GM18873 (cell line): ENCODE measurements around the gene APBA2.

Experiments used
- ATAC-seq: cut with Tn5 transposase; IDR thresholded peaks from one replicate; pipeline ENCODE4 v1.9.1; 2021; ENCODE audit warnings: mild to moderate bottlenecking, moderate library complexity, moderate number of reproducible peaks; ENCODE audit not compliant: unreplicated experiment, low FRiP score

APBA2 gene

DNA sequence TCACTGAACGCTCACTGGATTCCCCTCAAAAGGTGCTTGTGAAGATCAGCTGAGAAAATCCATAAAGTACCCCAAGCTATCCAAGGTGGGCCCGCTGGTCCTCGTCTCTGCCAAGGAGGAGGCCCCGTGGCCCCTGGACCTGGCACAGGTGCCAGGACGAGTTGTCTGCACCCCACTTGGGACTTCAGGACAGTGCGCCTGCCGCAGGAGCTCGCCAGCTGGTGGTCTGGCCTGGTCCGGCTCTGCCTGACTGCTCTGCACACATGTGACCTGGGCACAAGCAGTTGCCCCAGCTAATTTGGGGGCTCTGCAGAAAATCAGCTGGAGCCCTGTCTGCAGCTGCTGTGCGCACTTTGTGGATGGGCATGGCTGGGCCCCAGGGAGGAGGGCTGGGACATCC lies 224.0 kb downstream of the APBA2 start:
- no peak for ATAC-seq

DNA sequence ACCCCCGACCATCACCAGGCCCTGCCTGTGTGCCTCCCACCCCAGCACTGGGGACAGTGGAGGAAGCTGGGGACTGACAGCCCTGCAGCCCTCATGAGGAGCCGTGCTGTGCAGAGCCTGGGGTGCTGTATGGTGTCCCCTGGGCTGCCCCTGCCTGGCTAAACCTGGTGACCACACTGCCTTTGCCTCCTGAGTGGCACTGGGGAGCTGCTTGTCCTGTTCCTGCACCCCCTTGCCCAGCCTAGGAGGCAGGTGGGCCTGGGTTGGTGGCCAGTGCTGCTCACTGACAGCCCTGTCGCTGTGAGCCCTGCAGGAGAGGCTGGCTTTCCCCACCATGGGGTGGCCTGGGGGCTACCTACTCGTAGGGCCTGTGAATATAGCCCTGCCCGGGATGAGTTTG lies 224.4 kb downstream of the APBA2 start:
- ATAC-seq, result no peak

DNA sequence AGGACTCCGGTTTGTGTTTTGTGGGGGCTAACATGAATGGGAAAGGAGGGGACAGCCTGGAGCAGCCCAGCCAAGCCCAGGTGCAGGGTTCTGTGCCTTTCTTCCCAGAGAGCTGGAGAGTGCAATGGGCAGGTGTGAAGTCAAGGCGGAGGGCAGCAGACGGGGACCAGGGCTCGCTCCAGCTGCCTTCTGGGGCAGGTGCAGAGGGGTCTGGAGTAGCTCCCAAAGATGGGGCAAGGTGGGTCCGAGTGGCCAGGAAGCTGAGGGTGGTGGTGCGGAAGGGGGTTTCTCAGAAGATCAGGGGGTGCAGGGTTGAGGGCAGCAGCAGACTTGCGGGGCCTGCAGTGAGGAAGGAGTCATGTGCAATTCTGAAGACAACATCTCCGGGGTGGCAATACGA lies 225.0 kb downstream of the APBA2 start:
- ATAC-seq, result no peak

DNA sequence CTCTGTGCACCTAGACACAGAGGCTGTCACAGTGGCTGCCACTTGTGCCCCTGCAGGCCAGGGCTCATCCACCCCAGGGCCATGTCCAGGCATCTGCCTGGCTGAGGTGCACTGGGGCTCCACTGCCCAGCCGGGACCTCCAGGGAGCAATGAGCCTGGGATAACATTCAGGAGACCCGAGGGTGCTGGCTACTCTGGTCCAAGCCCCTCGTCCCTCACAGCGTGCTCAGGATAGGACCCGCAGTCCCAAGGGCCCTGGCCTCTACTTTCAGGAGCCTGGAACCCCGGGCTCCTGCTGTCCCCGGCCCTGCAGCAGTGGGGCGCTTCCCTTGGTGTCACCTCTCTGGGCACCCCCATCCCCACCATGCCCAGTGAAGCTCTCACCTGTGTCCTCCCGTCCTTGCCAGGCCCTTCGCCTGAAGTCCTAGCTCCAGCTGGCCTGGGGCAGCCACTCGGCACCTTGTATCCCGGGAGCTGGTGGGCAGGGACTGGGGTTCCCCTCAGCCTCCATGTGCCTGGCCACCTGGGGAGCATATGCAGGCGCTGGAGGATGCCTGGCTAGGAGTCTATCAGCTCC lies 226.0 kb downstream of the APBA2 start:
- ATAC-seq, result no peak

DNA sequence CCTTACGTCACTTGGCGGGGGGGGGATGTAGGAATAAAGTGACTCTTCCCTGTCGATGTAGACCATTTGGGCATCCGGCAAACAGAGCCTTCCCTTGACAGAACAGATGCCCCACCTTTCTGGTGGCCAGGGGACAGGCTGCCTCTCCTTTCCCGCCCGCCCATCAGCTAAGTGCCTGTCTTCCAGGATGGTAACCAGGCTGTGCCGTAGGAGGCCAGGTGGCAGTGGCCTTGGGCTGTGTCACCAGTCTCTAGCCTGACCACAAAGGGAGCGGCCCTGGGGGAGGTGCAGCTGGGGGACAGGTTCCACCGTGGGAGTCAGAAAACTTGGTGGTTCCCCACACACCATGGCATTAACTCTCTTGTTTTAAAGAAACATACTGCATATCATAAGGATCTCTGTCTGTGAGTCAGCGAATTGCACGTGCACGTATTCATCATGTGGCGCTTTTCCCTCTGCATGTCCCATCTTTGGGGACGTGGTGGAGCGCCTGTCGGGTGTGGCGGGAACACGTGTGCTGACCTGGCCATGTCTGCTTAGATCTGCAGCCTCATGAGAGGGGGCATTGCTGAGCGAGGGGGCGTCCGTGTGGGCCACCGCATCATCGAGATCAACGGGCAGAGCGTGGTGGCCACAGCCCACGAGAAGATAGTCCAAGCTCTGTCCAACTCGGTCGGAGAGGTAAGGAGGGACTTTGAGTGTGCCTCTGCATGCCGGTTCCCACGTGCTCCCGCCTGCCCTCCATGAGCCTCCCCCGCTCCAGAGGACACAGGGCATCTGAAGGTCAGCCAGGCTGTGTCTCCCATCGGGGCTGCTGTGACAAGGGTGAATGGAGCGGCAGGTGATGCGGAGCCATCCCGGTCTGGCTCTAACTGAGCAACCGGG lies 227.8 kb downstream of the APBA2 start:
- no peak for ATAC-seq

DNA sequence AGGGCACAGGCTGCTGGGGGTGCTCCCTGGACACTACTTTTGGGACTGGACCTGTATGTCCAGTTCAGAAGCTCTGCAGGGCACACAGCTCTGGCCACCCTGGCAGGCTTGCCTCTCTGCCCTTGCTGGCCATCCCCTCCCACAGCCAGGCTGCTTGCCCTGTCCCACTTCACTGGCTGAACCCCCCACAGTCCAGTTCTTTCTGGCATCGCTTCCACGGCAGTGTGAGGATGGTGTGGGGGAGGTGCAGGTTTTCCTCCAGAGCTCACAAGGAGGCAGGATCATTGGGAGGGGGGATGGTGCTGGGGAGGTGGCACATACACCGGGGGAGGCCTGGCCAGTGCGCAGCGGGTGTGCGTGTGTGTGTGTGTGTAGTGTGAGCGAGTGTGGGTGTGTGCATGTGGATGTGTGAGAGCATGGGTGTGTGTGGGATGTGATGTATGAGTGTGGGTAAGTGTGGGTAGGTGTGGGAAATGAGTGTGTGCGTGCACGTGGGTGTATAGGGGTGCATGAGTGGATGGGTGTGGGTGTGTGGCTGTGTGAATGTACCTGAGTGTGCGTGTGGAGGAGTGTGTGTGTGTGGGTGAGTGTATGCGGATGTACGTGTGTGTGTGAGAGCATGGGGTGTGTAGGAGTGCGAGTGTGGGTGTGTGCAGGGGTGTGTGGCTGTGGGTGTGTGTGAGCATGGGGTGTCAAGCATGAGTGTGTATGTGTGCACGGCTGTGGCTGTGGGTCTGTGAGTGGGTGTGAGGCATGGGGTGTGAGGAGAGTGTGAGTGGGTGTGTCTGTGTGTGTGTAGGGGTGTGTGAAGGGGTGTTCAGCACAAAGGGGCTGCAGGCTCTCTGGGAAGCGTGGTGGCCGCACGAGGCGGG lies 228.7 kb downstream of the APBA2 start:
- ATAC-seq, result no peak

DNA sequence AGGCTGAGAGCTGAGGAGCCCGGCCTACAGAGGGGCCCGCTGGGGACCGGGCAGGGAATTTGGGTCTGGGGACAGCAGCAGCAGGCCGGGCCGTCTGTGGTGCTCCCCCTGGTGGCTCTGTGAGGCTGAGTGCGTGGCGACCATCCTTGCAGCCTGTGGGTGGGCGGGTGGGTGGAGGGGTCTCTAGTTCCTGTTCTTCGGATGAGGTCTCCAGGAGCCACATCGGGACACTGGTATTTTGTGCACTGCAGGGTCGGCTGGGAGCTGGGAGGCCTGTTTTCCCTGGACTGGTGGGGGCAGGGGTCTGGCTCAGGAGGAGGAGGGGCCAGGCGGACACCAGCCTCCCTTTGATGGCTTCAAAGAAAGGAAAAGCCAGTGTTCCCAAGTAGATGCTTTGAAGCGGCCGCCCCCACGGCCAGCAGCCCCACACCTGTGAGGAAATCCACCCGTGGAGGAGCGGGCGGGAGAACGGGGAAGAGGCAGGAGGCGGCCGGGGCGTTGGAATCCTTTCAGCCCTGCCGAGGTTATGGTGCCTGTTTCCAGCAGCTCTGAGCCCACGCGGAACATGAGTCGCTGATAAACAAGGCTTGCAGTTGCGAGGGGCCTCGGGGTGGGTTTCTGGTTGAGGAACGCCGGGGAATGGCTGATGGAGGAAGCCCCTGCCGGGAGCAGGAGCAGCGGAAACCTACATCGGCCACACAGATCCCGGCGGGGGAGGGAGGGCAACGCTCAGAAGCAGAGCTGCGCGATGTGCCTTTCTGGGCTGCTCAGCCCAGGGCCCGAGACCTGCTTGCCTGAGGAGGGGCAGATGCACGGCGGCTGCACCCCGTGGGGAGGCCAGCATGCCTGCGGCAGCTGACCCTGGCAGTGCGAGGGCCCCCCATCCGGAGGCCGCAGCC lies 229.6 kb downstream of the APBA2 start:
- no peak for ATAC-seq

DNA sequence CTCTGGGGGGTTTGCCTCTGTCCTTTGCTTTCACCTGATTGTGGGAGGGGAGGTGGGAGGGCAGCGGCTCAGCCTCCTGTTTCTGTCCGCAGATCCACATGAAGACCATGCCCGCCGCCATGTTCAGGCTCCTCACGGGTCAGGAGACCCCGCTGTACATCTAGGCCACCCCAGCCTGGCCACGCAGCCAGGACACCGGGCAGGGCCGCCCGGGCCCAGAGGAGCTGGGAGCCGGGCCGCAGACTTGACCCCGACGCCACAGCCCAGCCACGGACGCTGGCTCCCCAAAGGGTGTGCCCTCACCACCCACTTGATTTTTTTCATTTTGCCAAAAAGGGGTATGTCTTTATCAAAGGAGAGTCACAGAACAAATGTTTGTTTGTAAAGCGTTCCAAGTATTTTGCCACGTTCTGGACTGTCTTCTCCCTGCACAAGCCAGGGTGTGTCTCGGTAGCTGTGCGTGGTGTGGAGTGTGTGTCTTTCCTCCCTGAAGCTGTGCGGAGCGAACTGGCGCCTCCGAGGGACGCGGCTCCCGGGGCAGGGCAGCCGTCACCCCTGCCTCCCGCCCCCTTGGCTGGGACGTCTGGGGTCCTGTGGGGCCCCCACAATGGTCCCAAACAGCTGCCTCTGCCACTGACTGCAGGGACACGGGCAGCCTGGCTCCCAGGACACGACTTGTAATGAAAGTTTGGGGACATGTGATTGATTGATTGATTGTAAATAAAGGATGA lies 231.4 kb downstream of the APBA2 start:
- no peak for ATAC-seq

DNA sequence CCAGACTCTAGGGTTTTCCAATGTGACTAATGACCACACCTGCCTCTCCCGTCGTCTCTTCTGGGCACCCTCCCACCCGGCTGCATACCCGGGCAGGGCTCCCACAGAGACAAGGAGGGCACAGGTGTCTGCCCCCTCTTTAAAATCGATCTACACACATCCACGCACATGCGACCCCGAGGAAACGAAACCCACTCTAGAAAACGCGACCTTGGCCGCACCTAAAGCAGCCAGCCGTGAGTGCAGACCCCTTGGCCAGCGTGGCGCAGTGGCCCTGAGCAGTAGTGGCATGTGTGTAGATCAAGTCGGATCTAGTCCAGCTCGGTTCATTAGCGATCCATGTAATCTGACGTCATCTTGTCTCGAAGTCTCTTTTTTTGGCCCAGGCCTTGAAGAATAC lies 232.0 kb downstream of the APBA2 start:
- ATAC-seq, result no peak

DNA sequence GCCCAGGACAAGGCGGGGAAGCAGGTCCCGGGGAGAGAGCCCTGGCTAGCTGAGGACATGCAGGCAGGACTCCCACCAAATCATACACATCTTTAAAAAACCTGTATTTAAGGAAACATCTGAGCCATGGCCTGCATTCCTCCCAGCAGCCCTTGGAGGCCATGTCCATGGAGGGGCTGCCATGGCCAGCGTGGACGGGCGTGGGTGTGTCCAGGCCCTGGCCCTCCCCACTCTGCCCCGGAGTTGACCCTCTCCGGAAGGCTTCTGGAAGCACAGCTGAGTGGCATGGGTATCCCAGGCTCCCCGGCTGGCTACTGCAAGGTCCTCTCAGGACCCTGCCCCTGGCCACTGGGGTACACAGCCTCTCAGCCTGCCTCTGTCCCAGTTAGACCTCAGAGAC lies 234.1 kb downstream of the APBA2 start:
- no peak for ATAC-seq

DNA sequence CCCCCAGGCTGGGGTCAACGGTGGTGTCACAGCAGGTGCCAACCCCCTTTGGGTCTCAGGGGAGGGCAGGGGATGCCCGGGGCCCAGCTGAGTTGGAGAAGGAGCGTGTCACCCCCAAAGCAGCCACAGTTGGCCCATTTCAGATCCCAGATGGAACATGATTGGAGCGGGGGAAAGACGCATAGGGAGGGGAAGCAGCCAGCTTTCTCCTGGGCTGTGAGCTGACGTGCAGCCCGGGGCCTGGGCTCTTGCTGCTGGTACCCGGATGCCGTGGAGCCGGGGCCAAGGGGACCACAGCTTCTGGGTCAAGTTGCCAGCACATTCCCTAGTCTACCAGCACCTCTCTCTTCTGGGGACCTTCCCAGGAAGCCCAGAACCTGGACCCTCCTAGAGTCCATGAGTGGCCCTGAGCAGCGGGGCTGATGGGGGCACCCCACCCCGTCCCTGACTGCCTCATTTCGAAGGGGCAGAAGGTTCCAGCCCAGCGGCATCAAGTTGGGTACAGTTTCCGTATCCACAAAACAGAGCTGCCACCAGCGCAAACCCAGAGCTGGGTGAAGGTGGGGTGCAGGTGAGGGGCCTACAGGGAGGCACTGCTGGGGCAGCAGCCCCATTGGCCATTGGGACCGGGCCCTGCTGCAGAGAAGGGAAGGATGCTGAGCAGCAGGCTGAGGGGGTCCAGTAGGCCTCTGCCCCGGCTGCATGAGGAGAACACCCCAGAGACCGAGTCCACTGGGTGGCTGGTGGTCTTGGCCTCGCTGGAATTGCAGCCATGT lies 235.0 kb downstream of the APBA2 start:
- no peak for ATAC-seq

DNA sequence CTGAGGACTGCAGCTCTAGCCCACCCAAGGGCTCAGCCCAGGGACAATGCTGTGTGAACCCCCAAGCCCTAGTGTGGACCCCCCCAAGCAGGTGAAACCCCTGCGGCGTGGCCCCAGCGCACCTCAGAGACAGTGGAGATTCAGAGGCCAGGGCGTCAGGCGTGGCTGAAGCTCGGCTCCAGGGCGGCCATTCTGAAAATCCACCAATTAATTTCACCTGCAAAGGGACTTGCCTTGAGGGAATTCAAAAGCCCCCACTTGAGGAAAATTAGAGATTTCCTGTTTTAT lies 235.5 kb downstream of the APBA2 start:
- no peak for ATAC-seq

DNA sequence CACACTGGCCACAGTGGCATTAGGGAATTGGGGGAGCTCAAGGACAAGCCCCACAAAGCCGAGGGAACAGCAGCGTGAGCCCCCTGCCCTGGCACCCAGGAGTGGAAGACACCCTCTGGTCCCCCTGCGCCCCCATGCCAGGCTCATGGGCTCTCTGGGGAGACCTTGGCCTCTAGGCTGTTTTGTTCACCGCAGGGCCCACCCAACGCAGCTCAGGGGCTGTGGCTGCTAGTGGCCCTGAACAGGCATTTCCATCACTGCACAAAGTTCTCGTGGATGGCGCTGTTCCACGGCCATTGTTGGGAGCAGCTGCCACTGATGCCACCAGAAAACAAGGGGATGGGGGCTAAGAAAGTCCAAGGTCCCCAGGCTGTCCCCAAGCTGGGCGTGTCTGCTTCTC lies 236.1 kb downstream of the APBA2 start:
- ATAC-seq, result no peak

DNA sequence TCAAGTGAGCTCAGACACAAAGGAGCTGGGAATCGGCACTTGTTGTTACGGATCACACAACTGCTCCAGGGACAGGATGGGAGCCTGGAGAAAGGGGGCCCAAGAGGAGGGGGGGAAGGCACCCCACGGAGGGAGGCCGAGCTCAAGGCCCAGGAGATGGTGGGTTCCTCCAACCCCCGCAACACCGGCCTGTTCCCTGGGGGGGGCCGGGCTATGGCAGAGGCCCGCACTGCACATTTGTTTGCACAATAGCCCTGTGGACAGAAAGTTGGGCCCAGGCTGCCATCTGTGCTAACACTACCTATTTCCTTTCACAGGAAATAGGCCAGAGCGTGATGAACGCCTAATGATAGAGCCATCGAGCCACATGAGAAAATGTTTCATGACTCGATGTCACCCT lies 236.7 kb downstream of the APBA2 start:
- ATAC-seq, result no peak

DNA sequence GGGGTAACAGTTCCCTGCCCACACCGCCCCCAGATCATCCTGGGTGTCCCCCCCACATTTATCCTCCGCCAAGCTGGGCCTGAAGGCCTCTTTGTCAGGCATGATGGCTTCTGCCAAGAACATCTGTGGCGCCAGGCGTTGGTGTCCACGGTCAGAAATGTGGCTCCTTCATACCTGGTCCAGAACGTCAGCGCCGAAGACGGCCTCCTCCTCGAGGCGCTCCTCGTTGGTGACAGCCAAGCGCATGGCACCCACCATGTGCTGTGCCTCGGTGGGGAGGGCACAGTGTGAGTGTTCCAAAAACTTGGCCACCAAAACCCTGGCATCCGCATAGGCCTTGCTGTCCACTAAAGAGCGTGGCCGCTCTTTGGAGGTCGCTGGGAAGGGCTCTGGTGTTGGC lies 237.4 kb downstream of the APBA2 start:
- no peak for ATAC-seq

DNA sequence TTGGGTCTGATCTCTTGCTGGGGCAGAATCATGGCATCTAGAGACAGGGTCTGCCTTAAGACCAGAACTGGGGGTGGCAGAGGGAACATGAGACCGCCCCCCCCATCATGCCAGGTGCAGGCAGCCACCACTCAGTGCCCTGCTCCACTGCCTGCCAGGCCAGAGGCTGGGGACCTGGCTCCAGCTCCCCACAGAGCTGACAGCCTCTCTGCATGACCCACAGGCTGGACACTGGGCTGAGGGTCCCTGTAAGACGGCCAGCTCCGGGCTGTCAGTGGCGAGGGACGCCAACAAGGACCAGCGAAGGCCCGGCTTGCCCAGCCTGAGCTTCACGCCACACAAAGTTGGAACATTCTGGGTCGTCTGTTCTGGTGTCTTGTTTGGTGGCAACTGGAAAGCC lies 238.2 kb downstream of the APBA2 start:
- no peak for ATAC-seq

DNA sequence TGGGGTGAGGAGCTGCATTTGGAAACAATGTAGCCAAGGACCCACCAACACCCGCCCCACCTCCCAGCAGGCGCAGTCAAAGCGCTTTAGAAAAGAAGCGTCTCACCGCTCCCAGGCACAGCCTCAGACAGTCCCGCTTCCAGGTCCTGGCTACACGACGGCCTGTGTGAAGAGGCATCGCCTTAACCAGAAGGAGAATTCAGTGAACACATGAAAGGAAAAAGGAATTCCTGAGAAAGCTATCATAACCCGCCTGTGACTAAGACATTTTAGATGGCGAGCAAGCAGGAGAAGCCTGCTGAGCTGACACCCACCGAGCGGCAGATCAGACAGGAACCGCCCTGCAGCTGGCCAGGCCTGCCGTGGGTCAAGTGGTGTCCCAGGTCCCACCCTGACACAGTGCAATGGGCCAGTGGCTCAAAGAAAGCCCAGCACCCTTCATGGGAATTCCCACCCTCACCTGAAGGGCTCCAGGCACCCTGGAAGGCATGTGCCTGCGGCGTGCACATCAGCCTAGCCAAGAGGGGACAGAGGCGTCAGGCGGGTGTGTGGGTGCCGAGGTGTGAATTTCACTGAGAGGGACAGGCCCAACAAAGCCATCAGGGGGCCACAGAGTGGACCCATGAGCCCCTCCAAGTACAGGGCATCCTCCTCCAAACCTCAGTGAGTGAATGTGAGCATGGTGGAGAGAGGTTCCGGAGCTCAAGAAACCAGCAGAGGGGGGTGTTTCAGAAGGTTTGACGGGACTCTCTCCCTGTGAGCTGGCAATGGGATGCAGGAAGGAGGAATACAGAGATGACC lies 239.0 kb downstream of the APBA2 start:
- ATAC-seq, result no peak
